Nephron (organoid): ENCODE measurements around the gene LIN28A.
"Not testable (repeated sequence)": the region's sequence is repeated elsewhere in the genome, so short reads cannot be mapped to it uniquely, and the experiment has no call there.

Experiments
- H3K27ac Mint-ChIP-seq, 3 experiments: 2 replicates each; pipeline ENCODE4 v1.8.0; 2020; ENCODE audit warnings: mixed read lengths in 3 of 3, mild to moderate bottlenecking in 2 of 3, moderate library complexity in 1 of 3
- H3K27me3 Mint-ChIP-seq: 2 replicates; pipeline ENCODE4 v1.8.0; 2021; ENCODE audit warnings: low read depth, mild to moderate bottlenecking, moderate library complexity, mixed read lengths
- H3K36me3 Mint-ChIP-seq: 2 replicates; pipeline ENCODE4 v1.8.0; 2020; ENCODE audit warnings: low read depth, mixed read lengths
- H3K4me1 Mint-ChIP-seq: 2 replicates; pipeline ENCODE4 v1.8.0; 2020; ENCODE audit warnings: mixed read lengths
- H3K4me3 Mint-ChIP-seq, 3 experiments: 2 replicates each; pipeline ENCODE4 v1.8.0; 2020; ENCODE audit warnings: mild to moderate bottlenecking in 3 of 3, mixed read lengths in 3 of 3, moderate library complexity in 2 of 3
- H3K9me3 Mint-ChIP-seq: 2 replicates; pipeline ENCODE4 v1.8.0; 2020; ENCODE audit warnings: mixed read lengths
- CTCF ChIP-seq, 3 experiments: fragments of 200-600 bp; sonication (generic); IDR thresholded peaks; one replicate each; pipeline ENCODE4 v1.5.0; 2021; ENCODE audit warnings: antibody characterized with exemption in 3 of 3; ENCODE audit not compliant: unreplicated experiment in 3 of 3

Gene LIN28A

GRCh38 chr1:26378879-26379251 lies 31.8 kb upstream of the LIN28A start:
- Mint-ChIP-seq H3K9me3 (peaks cover 4% of the 10 kb centered on the region), H3K4me1 (peaks cover 7% of the 10 kb centered on the region), H3K27me3 (peaks cover 7% of the 10 kb centered on the region), H3K4me3 (no peak overlapping the region), H3K36me3 (no peaks in the 10 kb centered on the region), H3K27ac (no peak overlapping the region)
- TF ChIP-seq CTCF (IDR thresholded peaks at IDR 0.05; ENCODE audit: unreplicated experiment in 3 of 3) = no peak

- Mint-ChIP-seq H3K27ac (no peak overlapping the region), H3K36me3 (no peaks in the 10 kb centered on the region), H3K9me3 (no peaks in the 10 kb centered on the region), H3K4me3 (no peak overlapping the region), H3K27me3 (peaks cover 7% of the 10 kb centered on the region), H3K4me1 (no peaks in the 10 kb centered on the region)
- TF ChIP-seq CTCF (IDR thresholded peaks at IDR 0.05; ENCODE audit: unreplicated experiment in 3 of 3) = no peak
Observed at GRCh38 chr1:26384076-26384475, 26.5 kb upstream of the LIN28A start.

- H3K4me1 Mint-ChIP-seq, H3K36me3 Mint-ChIP-seq, H3K27ac Mint-ChIP-seq, H3K4me3 Mint-ChIP-seq, H3K27me3 Mint-ChIP-seq, H3K9me3 Mint-ChIP-seq: not testable (repeated sequence)
Observed at GRCh38 chr1:26385063-26385462, 25.6 kb upstream of the LIN28A start.

- Mint-ChIP-seq H3K4me1 (no peaks in the 10 kb centered on the region), H3K27me3 (peaks cover 9% of the 10 kb centered on the region), H3K4me3 (no peak overlapping the region), H3K27ac (no peak overlapping the region), H3K9me3 (no peaks in the 10 kb centered on the region), H3K36me3 (no peaks in the 10 kb centered on the region)
- no peak for TF ChIP-seq CTCF (IDR thresholded peaks at IDR 0.05; ENCODE audit: unreplicated experiment in 3 of 3)
Observed at GRCh38 chr1:26387447-26387846, 23.2 kb upstream of the LIN28A start.

GRCh38 chr1:26388791-26389445 lies 21.7 kb upstream of the LIN28A start:
- Mint-ChIP-seq H3K4me1 (no peaks in the 10 kb centered on the region), H3K27me3 (peaks cover 13% of the 10 kb centered on the region), H3K4me3 (no peak overlapping the region), H3K36me3 (no peaks in the 10 kb centered on the region), H3K9me3 (no peaks in the 10 kb centered on the region), H3K27ac (no peak overlapping the region)
- no peak for TF ChIP-seq CTCF (IDR thresholded peaks at IDR 0.05; ENCODE audit: unreplicated experiment in 3 of 3)

- H3K9me3 Mint-ChIP-seq = no peaks in the 10 kb centered on the region
- TF ChIP-seq CTCF (IDR thresholded peaks at IDR 0.05; ENCODE audit: unreplicated experiment in 3 of 3) = no peak
- no peak overlapping the region for H3K27ac Mint-ChIP-seq
- no peaks in the 10 kb centered on the region for H3K36me3 Mint-ChIP-seq
- no peaks in the 10 kb centered on the region for H3K4me1 Mint-ChIP-seq
- no peak overlapping the region for H3K4me3 Mint-ChIP-seq
- H3K27me3 Mint-ChIP-seq = peaks cover 13% of the 10 kb centered on the region
Observed at GRCh38 chr1:26389604-26390247, 20.9 kb upstream of the LIN28A start.
